HEK293 (cell line): ENCODE data around the gene ADAM19.

ENCODE experiments used
- ZNF239 ChIP-seq: fragments of 450-650 bp; formaldehyde crosslinking; IDR thresholded peaks from 2 replicates; pipeline ENCODE4 v1.5.1; 2016; ENCODE audit warnings: missing biosample characterization, missing genetic modification characterization
- TF ChIP-seq, protein P1 (sequence below): fragments of 450-650 bp; formaldehyde crosslinking; IDR thresholded peaks from 2 replicates; pipeline ENCODE4 v1.5.1; 2016; ENCODE audit warnings: missing biosample characterization, missing genetic modification characterization
- TF ChIP-seq, protein P2 (sequence below): fragments of 450-650 bp; formaldehyde crosslinking; IDR thresholded peaks from 2 replicates; pipeline ENCODE4 v1.5.1; 2016; ENCODE audit warnings: missing biosample characterization, missing genetic modification characterization

DNA sequence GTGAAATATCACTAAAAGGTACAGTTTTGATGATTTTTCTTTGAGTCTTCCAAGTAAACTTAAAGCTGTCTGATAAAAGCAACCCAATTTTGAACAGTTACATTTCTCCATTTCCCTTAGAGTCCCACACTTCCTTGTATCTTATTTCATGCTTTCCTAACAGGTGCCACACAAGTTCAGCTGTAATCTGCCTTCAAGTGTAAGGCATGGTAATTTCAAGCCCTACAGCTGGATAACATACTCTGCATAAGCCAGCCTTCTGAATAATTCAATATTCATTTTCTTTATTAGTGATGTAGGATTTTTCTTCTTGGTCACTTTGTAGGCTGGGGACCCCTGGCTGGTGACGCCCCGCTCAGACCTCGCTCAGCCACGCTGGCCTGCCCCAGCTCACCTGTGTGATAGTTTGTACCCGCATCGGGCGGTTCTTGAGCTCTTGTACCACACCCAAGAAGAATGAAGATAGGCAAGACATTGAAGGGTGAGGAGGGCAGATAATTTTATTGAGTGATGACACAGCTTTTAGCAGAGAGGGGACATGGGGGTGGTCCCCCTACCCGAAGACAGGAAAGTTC is 42.7 kb upstream of the ADAM19 start:
- TF ChIP-seq, protein P1, sequence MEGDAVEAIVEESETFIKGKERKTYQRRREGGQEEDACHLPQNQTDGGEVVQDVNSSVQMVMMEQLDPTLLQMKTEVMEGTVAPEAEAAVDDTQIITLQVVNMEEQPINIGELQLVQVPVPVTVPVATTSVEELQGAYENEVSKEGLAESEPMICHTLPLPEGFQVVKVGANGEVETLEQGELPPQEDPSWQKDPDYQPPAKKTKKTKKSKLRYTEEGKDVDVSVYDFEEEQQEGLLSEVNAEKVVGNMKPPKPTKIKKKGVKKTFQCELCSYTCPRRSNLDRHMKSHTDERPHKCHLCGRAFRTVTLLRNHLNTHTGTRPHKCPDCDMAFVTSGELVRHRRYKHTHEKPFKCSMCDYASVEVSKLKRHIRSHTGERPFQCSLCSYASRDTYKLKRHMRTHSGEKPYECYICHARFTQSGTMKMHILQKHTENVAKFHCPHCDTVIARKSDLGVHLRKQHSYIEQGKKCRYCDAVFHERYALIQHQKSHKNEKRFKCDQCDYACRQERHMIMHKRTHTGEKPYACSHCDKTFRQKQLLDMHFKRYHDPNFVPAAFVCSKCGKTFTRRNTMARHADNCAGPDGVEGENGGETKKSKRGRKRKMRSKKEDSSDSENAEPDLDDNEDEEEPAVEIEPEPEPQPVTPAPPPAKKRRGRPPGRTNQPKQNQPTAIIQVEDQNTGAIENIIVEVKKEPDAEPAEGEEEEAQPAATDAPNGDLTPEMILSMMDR (tag by site-specific recombination): no peak
- TF ChIP-seq, protein P2, sequence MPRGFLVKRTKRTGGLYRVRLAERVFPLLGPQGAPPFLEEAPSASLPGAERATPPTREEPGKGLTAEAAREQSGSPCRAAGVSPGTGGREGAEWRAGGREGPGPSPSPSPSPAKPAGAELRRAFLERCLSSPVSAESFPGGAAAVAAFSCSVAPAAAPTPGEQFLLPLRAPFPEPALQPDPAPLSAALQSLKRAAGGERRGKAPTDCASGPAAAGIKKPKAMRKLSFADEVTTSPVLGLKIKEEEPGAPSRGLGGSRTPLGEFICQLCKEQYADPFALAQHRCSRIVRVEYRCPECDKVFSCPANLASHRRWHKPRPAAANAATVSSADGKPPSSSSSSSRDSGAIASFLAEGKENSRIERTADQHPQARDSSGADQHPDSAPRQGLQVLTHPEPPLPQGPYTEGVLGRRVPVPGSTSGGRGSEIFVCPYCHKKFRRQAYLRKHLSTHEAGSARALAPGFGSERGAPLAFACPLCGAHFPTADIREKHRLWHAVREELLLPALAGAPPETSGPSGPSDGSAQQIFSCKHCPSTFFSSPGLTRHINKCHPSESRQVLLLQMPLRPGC (tag by site-specific recombination): no peak
- no peak for TF ChIP-seq ZNF239 (tag by site-specific recombination)
